Keratinocyte (primary cell): ENCODE results near the gene PAQR8.

ENCODE experiments used
- CTCF ChIP-seq, 3 experiments: IDR thresholded peaks in 1 of 3; conservative IDR thresholded peaks in 1 of 3; optimal IDR thresholded peaks in 1 of 3; 2 replicates in 2 of 3; 3 replicates in 1 of 3; pipeline versions ENCODE3 to v1.5.1; 2011; ENCODE audit warnings: low read length in 3 of 3, mild to moderate bottlenecking in 3 of 3, moderate library complexity in 2 of 3, control low read depth in 1 of 3, inconsistent platforms in 1 of 3; ENCODE audit not compliant: insufficient read depth in 2 of 3; ENCODE audit errors: extremely low read depth in 1 of 3
- EZH2 ChIP-seq: IDR thresholded peaks from one replicate; pipeline ENCODE4 v1.6.1; 2012; ENCODE audit warnings: inconsistent platforms, mild to moderate bottlenecking, low read length, moderate library complexity

DNA sequence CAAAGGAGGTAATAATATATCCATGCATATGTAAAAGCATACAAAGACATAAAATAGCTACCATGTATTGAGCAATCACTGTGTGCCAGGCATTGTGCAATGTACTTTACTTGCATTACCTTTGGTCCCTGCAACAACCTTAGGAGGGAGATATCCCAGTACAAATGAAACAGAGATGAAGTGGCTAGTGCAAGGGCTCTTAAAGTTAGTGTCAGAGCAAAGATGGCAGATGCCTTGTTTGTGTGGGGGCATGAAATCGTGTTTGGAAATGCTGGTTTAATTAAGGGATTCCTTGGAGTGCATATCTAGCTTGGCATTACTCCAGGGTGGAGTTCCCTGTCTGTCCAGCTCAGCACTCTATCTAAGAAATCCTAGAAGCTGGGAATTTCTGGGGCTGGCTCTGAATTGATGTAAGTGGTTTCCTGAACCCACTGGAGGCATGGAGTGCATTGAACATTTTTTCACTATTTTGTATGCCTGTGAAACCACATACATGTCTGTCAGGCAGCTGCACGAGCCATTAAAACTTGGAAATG lies 9.8 kb downstream of the PAQR8 start:
- TF ChIP-seq CTCF (optimal IDR thresholded peaks at IDR 0.05 in 1 of 3, IDR thresholded peaks at IDR 0.05 in 1 of 3, conservative IDR thresholded peaks at IDR 0.05 in 1 of 3; ENCODE audit: extremely low read depth in 1 of 3, insufficient read depth in 2 of 3, low read length in 3 of 3) (no peak), EZH2 (no peak)
